HepG2 (cell line): ENCODE data around the gene AFF4. TPM values are rescaled to one million over a fixed set of nuclear protein-coding genes. Genes with fewer than 3 reads are reported as not detected.

ENCODE experiments used
- CENPBD1 ChIP-seq: sonication (generic); formaldehyde crosslinking; IDR thresholded peaks from 2 replicates; pipeline ENCODE4 v1.8.0; 2022; ENCODE audit warnings: missing genetic modification reagents, low read depth, mild to moderate bottlenecking, borderline replicate concordance
- ELF1 ChIP-seq: sonication (generic); formaldehyde crosslinking; IDR thresholded peaks from 2 replicates; pipeline ENCODE4 v1.4.0; 2020; ENCODE audit warnings: missing genetic modification reagents
- HOXA9 ChIP-seq: sonication (generic); formaldehyde crosslinking; IDR thresholded peaks from 2 replicates; pipeline ENCODE4 v1.8.1; 2022; ENCODE audit warnings: missing genetic modification reagents, mild to moderate bottlenecking, moderate library complexity, borderline replicate concordance
- JUND ChIP-seq: sonication (generic); formaldehyde crosslinking; IDR thresholded peaks from 2 replicates; pipeline ENCODE4 v1.8.0; 2022; ENCODE audit warnings: mild to moderate bottlenecking, missing genetic modification reagents
- MEIS2 ChIP-seq: sonication (generic); formaldehyde crosslinking; IDR thresholded peaks from 2 replicates; pipeline ENCODE4 v1.9.0; 2021; ENCODE audit warnings: mild to moderate bottlenecking, missing genetic modification reagents
- NFRKB ChIP-seq: fragments of 450-650 bp; IDR thresholded peaks from 2 replicates; pipeline ENCODE4 v1.6.1; 2017
- PHF20 ChIP-seq: sonication (generic); formaldehyde crosslinking; IDR thresholded peaks from 2 replicates; pipeline ENCODE4 v1.5.0; 2020; ENCODE audit warnings: mild to moderate bottlenecking, missing genetic modification reagents
- PRMT3 ChIP-seq: sonication (generic); formaldehyde crosslinking; IDR thresholded peaks from 2 replicates; pipeline ENCODE4 v1.8.1; 2022; ENCODE audit warnings: low read depth, mild to moderate bottlenecking, moderate library complexity, missing genetic modification reagents, borderline replicate concordance
- SALL1 ChIP-seq: sonication (generic); formaldehyde crosslinking; IDR thresholded peaks from 2 replicates; pipeline ENCODE4 v1.8.0; 2022; ENCODE audit warnings: mild to moderate bottlenecking, missing genetic modification reagents
- SIN3B ChIP-seq: fragments of 150-350 bp; IDR thresholded peaks from 2 replicates; pipeline ENCODE4 v1.6.1; 2014; ENCODE audit warnings: low read length
- SMC3 ChIP-seq: IDR thresholded peaks from 2 replicates; pipeline ENCODE4 v1.6.1; 2011; ENCODE audit warnings: low read length, improper control_type of control experiment
- SMYD3 ChIP-seq: sonication (generic); formaldehyde crosslinking; IDR thresholded peaks from 2 replicates; pipeline ENCODE4 v1.8.1; 2023; ENCODE audit warnings: mild to moderate bottlenecking, missing genetic modification reagents
- SP5 ChIP-seq: IDR thresholded peaks from 2 replicates; pipeline ENCODE4 v1.6.1; 2016; ENCODE audit warnings: low read depth, borderline replicate concordance
- TCF7 ChIP-seq: sonication (generic); IDR thresholded peaks from 2 replicates; pipeline ENCODE4 v1.6.1; 2016; ENCODE audit warnings: antibody characterized with exemption, low read depth
- TRAFD1 ChIP-seq: sonication (generic); formaldehyde crosslinking; IDR thresholded peaks from 2 replicates; pipeline ENCODE4 v1.5.1; 2020; ENCODE audit warnings: missing genetic modification reagents, mild to moderate bottlenecking, borderline replicate concordance
- ZBTB20 ChIP-seq: sonication (generic); formaldehyde crosslinking; IDR thresholded peaks from 2 replicates; pipeline ENCODE4 v1.8.1; 2023; ENCODE audit warnings: missing genetic modification reagents, low read depth, mild to moderate bottlenecking, borderline replicate concordance
- ZHX2 ChIP-seq, 2 experiments: sonication (generic) in 1 of 2; formaldehyde crosslinking in 1 of 2; IDR thresholded peaks; 2 replicates each; pipeline versions ENCODE4 v1.6.1 to v1.9.0; 2014 to 2022; ENCODE audit warnings: antibody characterized with exemption in 1 of 2, borderline replicate concordance in 1 of 2, inconsistent platforms in 1 of 2, low read depth in 1 of 2, missing genetic modification reagents in 1 of 2
- ZNF274 ChIP-seq: sonication (generic); formaldehyde crosslinking; IDR thresholded peaks from 2 replicates; pipeline ENCODE4 v1.5.1; 2020; ENCODE audit warnings: mild to moderate bottlenecking, missing genetic modification reagents
- ZNF30 ChIP-seq: sonication (generic); formaldehyde crosslinking; IDR thresholded peaks from 2 replicates; pipeline ENCODE4 v1.5.0; 2020; ENCODE audit warnings: mild to moderate bottlenecking, missing genetic modification reagents
- ZNF383 ChIP-seq: sonication (generic); formaldehyde crosslinking; IDR thresholded peaks from 2 replicates; pipeline ENCODE4 v1.4.0; 2020; ENCODE audit warnings: missing genetic modification reagents, mild to moderate bottlenecking, borderline replicate concordance
- ZNF605 ChIP-seq: sonication (generic); formaldehyde crosslinking; IDR thresholded peaks from 2 replicates; pipeline ENCODE4 v1.8.0; 2022; ENCODE audit warnings: mild to moderate bottlenecking, missing genetic modification reagents
- ZSCAN12 ChIP-seq: sonication (generic); formaldehyde crosslinking; IDR thresholded peaks from 2 replicates; pipeline ENCODE4 v1.9.0; 2021; ENCODE audit warnings: mild to moderate bottlenecking, missing genetic modification reagents
- polyA plus RNA-seq, 8 experiments: library from polyadenylated mRNA; depleted of rRNA in 3 of 8; stranded (reverse) in 7 of 8; unstranded in 1 of 8; fragments of >200 nt; fragmentation: Illumina TruSeq in 4 of 8; extraction: Trizol in 4 of 8; gene quantifications; 2 replicates each; pipeline versions ENCODE4 v1.2.1 to v1.2.3, GENCODE V29; 2011 to 2016; ENCODE audit warnings: low read depth in 4 of 8, missing spikeins in 1 of 8, mixed read lengths in 1 of 8; ENCODE audit not compliant: insufficient read depth in 1 of 8
- total RNA-seq, 5 experiments: library from RNA; depleted of rRNA; stranded (reverse); fragments of >200 nt; fragmentation: Illumina TruSeq; extraction: Trizol; gene quantifications; 2 replicates each; pipeline ENCODE4 v1.2.3, GENCODE V29; 2016; ENCODE audit warnings: low read depth in 1 of 5

The AFF4 gene
- total and polyA plus RNA-seq, 2 of the 13 experiments (the other 11 are each of a cell fraction or from before 2014, with no cell fraction given): 22.1 to 25.5 TPM

- no peak for TF ChIP-seq ZHX2 (IDR thresholded peaks at IDR 0.05; ENCODE audit: low read depth)
- no peak for TF ChIP-seq ZHX2 (CRISPR knock-in tag; IDR thresholded peaks at IDR 0.05; ENCODE audit: borderline replicate concordance)
- 0 out of 2 replicates have a peak, but pooled peaks have one; percentile 0 for TF ChIP-seq ZNF274 (CRISPR knock-in tag)
- no peak for TF ChIP-seq TCF7
- TF ChIP-seq SMYD3 (CRISPR knock-in tag): no peak
- no peak for TF ChIP-seq PRMT3 (CRISPR knock-in tag)
- TF ChIP-seq SALL1: 0 out of 2 replicates have a peak, but pooled peaks have one; percentile 15
- 0 out of 2 replicates have a peak, but pooled peaks have one; percentile 43 for TF ChIP-seq TRAFD1 (CRISPR knock-in tag)
- TF ChIP-seq ZNF383: no peak
- no peak for TF ChIP-seq PHF20
- TF ChIP-seq SP5 (CRISPR knock-in tag): no peak
- no peak for TF ChIP-seq ZNF30
- TF ChIP-seq JUND (CRISPR knock-in tag): no peak
- 0 out of 2 replicates have a peak, but pooled peaks have one; percentile 7 for TF ChIP-seq ZNF605 (CRISPR knock-in tag)
- no peak for TF ChIP-seq HOXA9 (CRISPR knock-in tag)
- 0 out of 2 replicates have a peak, but pooled peaks have one; percentile 3 for TF ChIP-seq ELF1 (CRISPR knock-in tag)
- TF ChIP-seq MEIS2 (CRISPR knock-in tag): no peak
- 0 out of 2 replicates have a peak, but pooled peaks have one; percentile 6 for TF ChIP-seq ZBTB20 (CRISPR knock-in tag)
- no peak for TF ChIP-seq SIN3B
- no peak for TF ChIP-seq SMC3
- TF ChIP-seq NFRKB: no peak
- no peak for TF ChIP-seq ZSCAN12 (CRISPR knock-in tag)
- no peak for TF ChIP-seq CENPBD1 (CRISPR knock-in tag)
These were observed 132.2 kb downstream of the AFF4 start (continued) for GRCh38 chr5:132831095-132831860.
